HG03139 (cell line): ENCODE results near the gene POU2AF3.
"Not testable (repeated sequence)": the region's sequence is repeated elsewhere in the genome, so short reads cannot be mapped to it uniquely, and the experiment has no call there.

Experiments
- ATAC-seq: cut with Tn5 transposase; IDR thresholded peaks from one replicate; pipeline ENCODE4 v1.9.1; 2021; ENCODE audit not compliant: unreplicated experiment

Gene POU2AF3, protein sequence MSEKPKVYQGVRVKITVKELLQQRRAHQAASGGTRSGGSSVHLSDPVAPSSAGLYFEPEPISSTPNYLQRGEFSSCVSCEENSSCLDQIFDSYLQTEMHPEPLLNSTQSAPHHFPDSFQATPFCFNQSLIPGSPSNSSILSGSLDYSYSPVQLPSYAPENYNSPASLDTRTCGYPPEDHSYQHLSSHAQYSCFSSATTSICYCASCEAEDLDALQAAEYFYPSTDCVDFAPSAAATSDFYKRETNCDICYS

DNA sequence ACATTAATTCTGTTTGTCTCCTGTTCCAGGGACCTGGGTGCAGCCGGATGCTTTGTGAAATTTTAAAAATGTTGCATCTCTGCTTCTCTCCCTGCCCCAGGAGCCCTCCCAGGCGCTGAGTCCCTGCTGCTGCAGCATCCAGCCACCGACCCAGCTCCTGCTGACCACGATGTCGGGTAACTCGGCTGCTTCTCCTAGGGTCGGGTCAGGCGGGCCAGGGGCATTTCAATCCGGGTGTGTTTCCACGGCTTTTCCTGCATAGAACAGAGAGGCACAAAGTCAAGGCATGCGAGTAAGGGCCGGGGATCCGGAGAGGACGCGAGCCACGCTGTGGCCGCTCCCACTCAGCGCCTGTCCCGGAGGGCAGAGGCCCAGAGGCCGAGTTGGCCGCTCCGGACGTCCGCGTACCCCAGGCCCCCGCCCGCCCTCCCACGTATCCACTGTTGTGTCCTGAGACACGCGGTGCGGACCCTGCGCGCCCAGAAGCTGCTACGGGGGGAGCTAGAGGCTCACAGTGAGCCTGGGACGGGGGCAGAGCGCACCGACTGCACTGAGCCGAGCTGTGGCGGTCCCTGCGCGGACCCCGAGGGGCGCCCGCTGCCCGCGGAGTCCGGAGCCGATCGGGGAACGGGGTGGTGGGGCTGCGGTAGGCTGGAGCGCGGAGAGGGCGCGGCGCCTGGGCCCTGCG, at the start of gene POU2AF3:
POU2AF3 (plus strand) TSS at position 134 of the 688 bp plus-strand sequence; CDS start at position 170, 36 bp downstream.
- ATAC-seq, result peak; percentile 16

- ATAC-seq, result no peak
These were observed 47.4 kb upstream of the POU2AF3 start for GRCh38 chr11:111250936-111251335.

DNA sequence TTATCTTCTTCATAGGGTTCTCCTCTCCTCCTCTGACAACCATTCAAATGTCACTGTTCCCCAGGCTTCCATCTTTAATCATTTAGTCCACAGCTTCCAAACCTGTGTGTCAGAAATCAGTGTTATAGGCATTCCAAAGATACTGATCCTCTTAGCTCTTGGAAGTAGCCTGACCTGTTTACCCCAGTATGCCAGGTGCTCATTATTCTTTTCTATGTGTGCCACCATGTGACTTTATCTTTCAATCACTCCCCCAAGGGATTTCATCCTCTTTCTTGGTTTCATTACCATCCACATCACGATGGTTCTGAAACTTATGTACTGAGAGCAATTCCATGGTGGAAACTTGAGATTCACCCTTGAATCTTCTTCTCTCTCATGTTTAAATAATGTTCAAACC, 45.2 kb upstream of the POU2AF3 start:
- ATAC-seq, result no peak

DNA sequence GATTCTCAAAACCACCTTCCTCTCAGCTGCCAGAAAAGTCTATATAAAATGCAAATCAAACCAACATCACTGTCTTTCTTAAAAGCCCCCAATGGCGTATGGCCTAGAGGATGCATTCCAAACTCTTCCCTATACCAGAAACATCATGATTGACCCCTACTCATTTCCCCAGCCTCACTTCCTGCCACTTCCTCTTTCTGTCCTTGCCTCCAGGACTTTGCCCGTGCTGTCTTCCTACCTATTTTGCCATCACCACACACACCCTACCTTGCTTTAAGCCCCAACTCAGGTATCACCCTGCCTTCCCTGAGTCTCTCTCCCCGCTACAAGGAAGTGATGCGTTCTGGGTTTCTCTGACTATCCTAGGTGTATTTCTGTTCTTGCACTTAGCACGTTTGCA, 44.7 kb upstream of the POU2AF3 start:
- no peak for ATAC-seq

- ATAC-seq, result no peak
These were observed 40.3 kb upstream of the POU2AF3 start for GRCh38 chr11:111258046-111258445.

DNA sequence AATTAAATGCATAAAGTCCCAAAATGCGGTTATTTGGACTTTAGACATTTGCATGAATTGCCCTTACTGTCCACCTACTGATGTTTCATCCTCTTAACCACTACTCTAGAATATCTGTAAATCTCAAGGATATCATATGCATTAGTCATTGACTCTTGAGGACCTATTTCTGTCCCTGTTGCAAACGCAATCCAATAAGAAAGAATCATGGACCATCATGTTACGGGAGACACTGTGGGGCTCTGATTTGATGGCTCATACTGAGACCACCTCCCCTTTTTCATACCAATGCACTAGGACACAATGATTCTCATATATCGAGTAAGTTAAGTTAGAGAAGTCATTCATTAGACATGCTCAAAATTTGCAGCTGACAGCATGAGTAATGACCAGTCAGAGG, 38.5 kb upstream of the POU2AF3 start:
- ATAC-seq, result no peak

DNA sequence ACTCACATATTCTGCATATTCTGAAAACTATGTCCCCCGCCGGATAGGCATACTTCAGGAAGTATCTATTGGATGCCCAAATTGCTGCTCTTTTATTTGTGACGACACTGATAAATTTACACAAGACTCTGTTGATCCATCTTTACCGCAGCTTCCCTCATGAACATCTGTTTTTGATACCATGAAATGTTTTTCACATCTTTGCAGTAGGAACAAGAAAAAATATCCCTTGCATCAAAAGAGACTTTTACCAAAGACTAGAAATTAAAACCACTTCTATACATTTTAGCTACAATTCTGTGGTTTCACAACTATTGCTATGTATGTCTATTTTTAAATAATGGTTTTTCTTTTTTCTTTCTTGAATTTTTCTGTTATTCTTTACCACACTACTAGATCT, 37.5 kb upstream of the POU2AF3 start:
- no peak for ATAC-seq

DNA sequence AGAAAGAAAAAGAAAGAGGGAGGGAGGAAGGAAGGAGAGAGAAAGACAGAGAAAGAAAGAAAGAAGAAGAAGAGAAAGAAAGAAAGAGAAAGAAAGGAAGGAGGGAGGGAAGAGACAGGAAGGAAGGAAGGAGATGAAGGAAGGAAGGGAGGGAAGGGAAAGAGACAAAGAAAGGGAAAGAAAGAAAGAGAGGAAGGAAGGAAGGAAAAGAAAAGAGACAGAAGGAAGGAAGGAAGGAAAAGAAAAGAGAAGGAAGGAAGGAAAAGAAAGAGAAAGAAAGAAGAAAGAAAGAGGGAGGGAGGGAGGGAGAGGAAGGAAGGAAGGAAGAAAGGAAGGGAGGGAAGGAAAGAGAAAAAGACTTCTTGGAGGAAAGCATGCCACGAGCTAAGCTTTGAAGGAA, 33.7 kb upstream of the POU2AF3 start:
- ATAC-seq, result no peak

DNA sequence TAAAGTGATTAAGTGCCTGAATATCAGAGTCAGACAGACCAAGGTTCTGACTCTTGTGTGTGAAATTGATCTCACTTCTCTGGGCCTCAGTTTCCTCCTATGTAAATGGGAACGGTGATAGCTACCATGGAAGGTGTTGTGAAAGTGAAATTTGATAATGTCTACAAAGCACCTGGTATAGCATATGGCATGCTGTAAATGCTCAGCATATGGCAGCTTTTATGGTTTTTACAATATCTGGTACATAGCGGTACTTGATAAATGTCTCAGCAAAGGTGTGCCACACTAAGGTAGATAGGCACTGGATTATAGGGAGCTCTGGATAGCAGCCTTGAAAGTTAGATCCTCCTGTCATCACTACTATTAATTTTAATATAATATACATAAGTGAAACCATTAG, 32.9 kb upstream of the POU2AF3 start:
- no peak for ATAC-seq

- ATAC-seq, result not testable (repeated sequence)
These were observed 30.0 kb upstream of the POU2AF3 start for GRCh38 chr11:111268303-111268702.

GRCh38 chr11:111269146-111269868, 29.0 kb upstream of the POU2AF3 start:
- no peak for ATAC-seq

- no peak for ATAC-seq
These were observed 25.9 kb upstream of the POU2AF3 start for GRCh38 chr11:111272420-111272819.

GRCh38 chr11:111282562-111283075, 15.7 kb upstream of the POU2AF3 start:
- ATAC-seq, result no peak

- ATAC-seq, result no peak
These were observed 14.3 kb upstream of the POU2AF3 start for GRCh38 chr11:111283945-111284481.

DNA sequence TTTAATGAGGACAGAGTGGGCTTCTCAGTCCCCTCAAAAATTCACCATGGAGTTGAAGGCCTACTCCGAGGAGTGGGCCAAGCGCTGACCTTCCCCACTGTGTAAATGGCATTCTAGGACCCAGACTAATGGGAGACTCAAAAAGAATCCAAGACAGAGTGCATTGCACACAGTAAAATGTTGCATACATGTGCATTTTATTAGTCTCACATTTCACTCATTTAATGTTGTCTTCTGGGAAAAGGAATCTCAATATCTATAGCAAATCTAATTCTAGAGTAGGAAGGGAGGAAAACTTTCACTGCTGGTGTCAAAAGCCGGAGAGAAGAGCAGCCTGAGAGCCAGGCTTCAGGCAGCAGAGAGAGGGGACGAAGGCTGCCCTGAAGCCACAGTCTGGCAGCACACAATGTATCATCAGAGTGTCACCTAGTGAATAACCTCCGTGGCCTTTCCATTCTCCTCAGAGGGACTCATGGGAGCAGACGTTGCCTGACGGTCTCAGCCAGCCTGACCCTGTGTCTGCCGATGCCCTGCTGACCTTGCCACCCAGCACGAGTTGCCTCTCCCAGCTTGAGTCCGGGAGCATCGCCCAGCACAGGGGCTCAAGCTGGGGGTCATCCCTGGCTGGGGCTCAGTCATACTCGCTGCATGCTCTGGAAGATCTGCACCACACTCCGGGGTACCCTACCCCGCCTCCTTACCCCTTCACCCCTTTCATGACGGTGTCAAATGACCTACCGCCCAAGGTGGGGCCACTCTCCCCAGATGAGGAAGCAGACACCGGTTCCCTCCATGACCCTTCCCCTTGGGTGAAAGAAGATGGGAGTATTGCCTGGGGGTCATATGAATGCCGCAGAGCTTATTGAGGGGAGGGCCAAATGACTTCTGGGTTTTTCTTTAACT, 12.9 kb upstream of the POU2AF3 start:
- ATAC-seq, result no peak

- ATAC-seq, result no peak
These were observed 6.6 kb upstream of the POU2AF3 start for GRCh38 chr11:111291764-111292163.

GRCh38 chr11:111292408-111292807, 5.9 kb upstream of the POU2AF3 start:
- not testable (repeated sequence) for ATAC-seq

GRCh38 chr11:111296196-111296595, 2.1 kb upstream of the POU2AF3 start:
- ATAC-seq, result no peak

DNA sequence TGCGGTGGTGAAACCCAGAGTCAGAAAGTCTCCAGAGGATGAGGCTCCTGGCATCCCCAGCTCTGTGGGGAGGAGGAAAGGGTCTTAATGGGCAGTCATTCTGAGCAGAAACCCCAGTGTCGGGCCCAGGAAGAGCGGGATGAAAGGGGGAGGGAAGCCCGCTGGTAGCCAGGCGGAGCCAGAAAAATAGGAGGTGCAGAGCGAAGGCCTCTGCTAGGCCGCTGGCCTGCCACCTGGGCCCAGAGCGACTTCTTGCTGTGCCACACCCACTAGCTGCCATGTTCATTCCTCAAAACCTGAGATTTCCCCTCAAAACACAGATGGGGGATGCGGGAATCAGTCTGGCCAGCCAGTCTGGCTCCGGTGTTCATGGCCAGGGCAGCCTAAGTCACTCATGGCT, 650 bp upstream of the POU2AF3 start:
- ATAC-seq, result no peak
